HFFc6 (cell line): ENCODE data around the gene XXYLT1. TPM values are rescaled to one million over a fixed set of nuclear protein-coding genes. Genes with fewer than 3 reads are reported as not detected.

Source experiments
- DNase-seq: peaks from one replicate; pipeline ENCODE4 v3.0.0-alpha.2; 2018
- H3K27ac Mint-ChIP-seq: 2 replicates; pipeline ENCODE4 v1.8.0; 2020; ENCODE audit warnings: mild to moderate bottlenecking, mixed read lengths
- H3K27me3 Mint-ChIP-seq: 2 replicates; pipeline ENCODE4 v1.8.0; 2021; ENCODE audit warnings: mild to moderate bottlenecking, moderate library complexity, mixed read lengths; ENCODE audit not compliant: insufficient read depth
- H3K36me3 Mint-ChIP-seq: 2 replicates; pipeline ENCODE4 v1.8.0; 2021; ENCODE audit warnings: low read depth, mixed read lengths
- H3K4me1 Mint-ChIP-seq: 2 replicates; pipeline ENCODE4 v1.8.0; 2020; ENCODE audit warnings: low read depth, mixed read lengths
- H3K4me3 Mint-ChIP-seq: 2 replicates; pipeline ENCODE4 v1.8.0; 2020; ENCODE audit warnings: mild to moderate bottlenecking, moderate library complexity, mixed read lengths
- H3K9me3 Mint-ChIP-seq: 2 replicates; pipeline ENCODE4 v1.8.0; 2020; ENCODE audit warnings: mild to moderate bottlenecking, mixed read lengths
- CTCF ChIP-seq: fragments of 200-600 bp; sonication (generic); IDR thresholded peaks from 2 replicates; pipeline ENCODE4 v1.5.0; 2021; ENCODE audit warnings: antibody characterized with exemption, mild to moderate bottlenecking
- microRNA-seq: library from miRNA; unstranded; fragments of <30 nt; microRNA quantifications from one replicate; pipeline ENCODE4, GENCODE V29; 2019
- total RNA-seq, 6 experiments: library from RNA; stranded (reverse); fragmentation: NEBNext Ultra II Directional; extraction: Animal tissue kit (Norgen Biotek cat#: 25700); gene quantifications; 2 replicates in 1 of 6; 3 replicates in 5 of 6; pipeline ENCODE4 v1.2.3, GENCODE V29; 2021

Gene XXYLT1
- total RNA-seq, 6 experiments from 2014 or later: 16.9 to 24.2 (median 18.3) TPM

GRCh38 chr3:195021692-195022091 lies 249.3 kb downstream of the XXYLT1 start:
- no peak for DNase-seq
- Mint-ChIP-seq H3K27me3 (peaks cover 27% of the 10 kb centered on the region), H3K36me3 (no peaks in the 10 kb centered on the region), H3K4me3 (no peak overlapping the region), H3K4me1 (no peaks in the 10 kb centered on the region), H3K27ac (no peak overlapping the region), H3K9me3 (no peaks in the 10 kb centered on the region)
- TF ChIP-seq CTCF: no peak

DNA sequence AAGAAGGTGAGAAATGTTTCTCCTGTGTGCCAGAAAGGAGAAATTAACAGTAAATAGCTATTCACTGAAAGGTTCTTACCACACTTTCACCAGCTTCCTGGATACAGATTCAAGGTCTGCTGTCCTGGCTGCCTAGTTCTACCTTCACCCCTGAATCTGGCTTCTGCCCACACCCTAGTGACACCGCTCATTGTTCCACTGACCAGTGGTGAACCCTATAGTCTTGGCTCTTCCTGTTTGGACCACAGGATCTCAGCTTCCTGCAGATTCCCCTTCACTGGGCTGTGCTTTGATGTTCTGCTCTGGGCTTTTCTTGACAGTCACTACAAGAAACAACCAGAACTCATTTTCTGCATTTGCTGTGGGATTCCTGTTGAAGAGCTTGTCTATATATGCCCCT lies 250.0 kb downstream of the XXYLT1 start:
- Mint-ChIP-seq H3K9me3 (no peaks in the 10 kb centered on the region), H3K4me3 (no peak overlapping the region), H3K4me1 (no peaks in the 10 kb centered on the region), H3K36me3 (no peaks in the 10 kb centered on the region), H3K27ac (no peak overlapping the region), H3K27me3 (peaks cover 30% of the 10 kb centered on the region)
- no peak for TF ChIP-seq CTCF
- DNase-seq: no peak

- Mint-ChIP-seq H3K36me3 (no peaks in the 10 kb centered on the region), H3K4me1 (no peaks in the 10 kb centered on the region), H3K4me3 (no peak overlapping the region), H3K27me3 (peaks cover 34% of the 10 kb centered on the region), H3K9me3 (no peaks in the 10 kb centered on the region), H3K27ac (no peak overlapping the region)
- TF ChIP-seq CTCF: no peak
- no peak for DNase-seq
Observed at GRCh38 chr3:195020185-195020584, 250.8 kb downstream of the XXYLT1 start.

DNA sequence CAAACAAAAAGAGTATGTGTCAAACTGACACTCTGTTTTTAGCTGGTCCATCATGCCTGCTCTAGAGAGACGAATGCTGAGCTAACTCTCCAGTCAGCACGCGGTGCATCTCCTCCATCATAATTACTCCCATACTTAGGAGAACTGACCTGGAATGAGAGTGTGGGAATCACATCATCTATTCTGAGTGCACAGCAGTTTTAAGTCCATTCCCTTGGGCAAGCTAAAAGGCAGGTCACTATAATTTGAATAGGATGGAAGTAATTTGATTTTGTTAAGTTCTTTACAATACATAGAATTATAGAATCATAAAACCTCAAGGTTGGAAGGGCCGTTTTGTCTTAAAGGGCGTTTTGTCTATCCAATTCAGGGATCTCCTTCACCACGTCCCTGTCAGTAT lies 251.6 kb downstream of the XXYLT1 start:
- DNase-seq: no peak
- no peaks in the 10 kb centered on the region for H3K4me1 Mint-ChIP-seq
- peaks cover 37% of the 10 kb centered on the region for H3K27me3 Mint-ChIP-seq
- H3K27ac Mint-ChIP-seq: no peak overlapping the region
- TF ChIP-seq CTCF: no peak
- no peaks in the 10 kb centered on the region for H3K36me3 Mint-ChIP-seq
- H3K9me3 Mint-ChIP-seq: no peaks in the 10 kb centered on the region
- H3K4me3 Mint-ChIP-seq: no peak overlapping the region

Small RNA genes within 50 kb of the gene (microRNA-seq; reads per million reads assigned to microRNA genes)
- not detected for gene MIR3137

Other genes starting within 250 kb of the XXYLT1 start
- gene ACAP2, start 171.9 kb upstream of the XXYLT1 start, total RNA-seq: 10 to 100 TPM; 37.7 to 47.1 (median 45.2) TPM